Measurements from ENCODE around the gene PRKCB.

The PRKCB gene

GRCh38 chr16:23838485-23839142 is 2.8 kb downstream of the PRKCB start:
- no peak overlapping the region for H3K4me3 ChIP-seq (ENCODE audit: severe bottlenecking)
- DNase-seq (ENCODE audit: low spot score) (no peak), ATAC-seq (ENCODE audit: low read depth) (no peak)
- H3K27ac ChIP-seq (ENCODE audit: poor library complexity, severe bottlenecking) = no peak overlapping the region
- H3K9me3 ChIP-seq (ENCODE audit: severe bottlenecking) = no peaks in the 10 kb centered on the region
- no peak for TF ChIP-seq CTCF (IDR thresholded peaks at IDR 0.05; ENCODE audit: poor library complexity, severe bottlenecking)
- peaks cover 41% of the 10 kb centered on the region for H3K27me3 ChIP-seq (ENCODE audit: insufficient read depth, poor library complexity, severe bottlenecking)
- no peaks in the 10 kb centered on the region for H3K36me3 ChIP-seq (ENCODE audit: low read depth)
- H3K4me1 ChIP-seq (ENCODE audit: insufficient read depth, poor library complexity, severe bottlenecking) = no peaks in the 10 kb centered on the region

- peaks cover 33% of the 10 kb centered on the region for H3K27me3 ChIP-seq (ENCODE audit: insufficient read depth, poor library complexity, severe bottlenecking)
- no peak for TF ChIP-seq CTCF (IDR thresholded peaks at IDR 0.05; ENCODE audit: poor library complexity, severe bottlenecking)
- H3K36me3 ChIP-seq (ENCODE audit: low read depth) = no peaks in the 10 kb centered on the region
- no peaks in the 10 kb centered on the region for H3K4me1 ChIP-seq (ENCODE audit: insufficient read depth, poor library complexity, severe bottlenecking)
- ATAC-seq (ENCODE audit: low read depth) = no peak
- H3K27ac ChIP-seq (ENCODE audit: poor library complexity, severe bottlenecking) = no peak overlapping the region
- H3K9me3 ChIP-seq (ENCODE audit: severe bottlenecking) = no peaks in the 10 kb centered on the region
- no peak overlapping the region for H3K4me3 ChIP-seq (ENCODE audit: severe bottlenecking)
- DNase-seq (ENCODE audit: low spot score) = no peak
These were observed 4.5 kb downstream of the PRKCB start for GRCh38 chr16:23840310-23840709.

- DNase-seq (ENCODE audit: low spot score) = no peak
- no peak for ATAC-seq (ENCODE audit: low read depth)
- TF ChIP-seq CTCF (IDR thresholded peaks at IDR 0.05; ENCODE audit: poor library complexity, severe bottlenecking) = no peak
- H3K4me3 ChIP-seq (ENCODE audit: severe bottlenecking) = no peak overlapping the region
- no peaks in the 10 kb centered on the region for H3K4me1 ChIP-seq (ENCODE audit: insufficient read depth, poor library complexity, severe bottlenecking)
- H3K36me3 ChIP-seq (ENCODE audit: low read depth) = no peaks in the 10 kb centered on the region
- peaks cover 18% of the 10 kb centered on the region for H3K27me3 ChIP-seq (ENCODE audit: insufficient read depth, poor library complexity, severe bottlenecking)
- H3K27ac ChIP-seq (ENCODE audit: poor library complexity, severe bottlenecking) = no peak overlapping the region
- H3K9me3 ChIP-seq (ENCODE audit: severe bottlenecking) = no peaks in the 10 kb centered on the region
These were observed 6.4 kb downstream of the PRKCB start for GRCh38 chr16:23842137-23842600.

GRCh38 chr16:23843143-23843542 is 7.4 kb downstream of the PRKCB start:
- ATAC-seq (ENCODE audit: low read depth) (no peak), DNase-seq (ENCODE audit: low spot score) (no peak)
- no peak overlapping the region for H3K4me3 ChIP-seq (ENCODE audit: severe bottlenecking)
- H3K27me3 ChIP-seq (ENCODE audit: insufficient read depth, poor library complexity, severe bottlenecking) = peaks cover 8% of the 10 kb centered on the region
- no peak overlapping the region for H3K27ac ChIP-seq (ENCODE audit: poor library complexity, severe bottlenecking)
- TF ChIP-seq CTCF (IDR thresholded peaks at IDR 0.05; ENCODE audit: poor library complexity, severe bottlenecking) = no peak
- H3K36me3 ChIP-seq (ENCODE audit: low read depth) = no peaks in the 10 kb centered on the region
- H3K4me1 ChIP-seq (ENCODE audit: insufficient read depth, poor library complexity, severe bottlenecking) = no peaks in the 10 kb centered on the region
- no peaks in the 10 kb centered on the region for H3K9me3 ChIP-seq (ENCODE audit: severe bottlenecking)

- Histone ChIP-seq H3K36me3 (ENCODE audit: low read depth) (no peaks in the 10 kb centered on the region), H3K4me1 (ENCODE audit: insufficient read depth, poor library complexity, severe bottlenecking) (no peaks in the 10 kb centered on the region), H3K9me3 (ENCODE audit: severe bottlenecking) (no peaks in the 10 kb centered on the region), H3K4me3 (ENCODE audit: severe bottlenecking) (no peak overlapping the region), H3K27ac (ENCODE audit: poor library complexity, severe bottlenecking) (no peak overlapping the region), H3K27me3 (ENCODE audit: insufficient read depth, poor library complexity, severe bottlenecking) (peaks cover 5% of the 10 kb centered on the region)
- no peak for TF ChIP-seq CTCF (IDR thresholded peaks at IDR 0.05; ENCODE audit: poor library complexity, severe bottlenecking)
- no peak for ATAC-seq (ENCODE audit: low read depth)
- no peak for DNase-seq (ENCODE audit: low spot score)
These were observed 11.5 kb downstream of the PRKCB start for GRCh38 chr16:23847251-23847650.

All from RWPE2 (cell line).